SHP77 (cell line): Measurements from ENCODE around the gene TMEM164.

Experiments used
- DNase-seq, 2 experiments: peaks; one replicate each; lab custom pipeline; 2025; lab: John Stamatoyannopoulos, UW

TMEM164 gene

DNA sequence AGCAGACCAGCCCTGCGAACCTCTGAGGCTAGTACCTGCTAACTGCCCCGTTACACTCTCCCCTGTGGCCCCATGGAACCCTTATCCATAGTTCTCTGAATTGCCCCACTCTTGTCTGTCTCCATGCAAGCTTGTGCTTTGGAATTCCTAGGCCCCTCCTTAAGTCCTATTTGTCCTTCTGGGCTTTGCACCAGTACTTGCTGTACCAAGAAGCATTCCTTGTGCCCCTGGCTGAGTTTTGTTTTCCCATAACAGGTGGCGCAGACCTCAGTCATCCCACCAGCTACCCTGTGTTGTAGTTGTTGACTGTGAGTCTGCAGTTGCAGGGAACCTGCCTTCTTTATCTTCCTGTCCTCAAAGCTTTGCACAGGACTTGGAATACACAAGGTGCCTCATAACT lies 167.1 kb downstream of the TMEM164 start:
- DNase-seq = no peak

DNA sequence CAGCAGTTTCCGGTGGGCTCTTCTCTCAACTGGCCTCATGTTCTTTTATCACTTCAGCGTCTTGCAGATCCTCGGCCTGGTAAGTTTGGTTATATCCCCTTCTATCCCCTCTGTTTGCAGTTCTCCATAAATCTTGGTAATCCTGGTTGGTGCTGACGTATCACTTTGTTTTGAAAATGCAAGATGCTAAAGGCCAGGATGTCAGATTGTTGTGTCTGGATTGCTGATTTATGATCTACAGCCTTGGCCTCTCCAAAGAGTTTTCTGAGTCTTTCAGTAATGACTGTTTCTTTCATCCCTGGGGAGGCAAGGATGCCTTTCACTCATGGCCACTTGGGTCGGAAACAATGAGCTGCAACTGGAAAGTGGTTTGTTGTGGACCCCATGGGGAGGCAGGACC lies 168.5 kb downstream of the TMEM164 start:
- no peak for DNase-seq

DNA sequence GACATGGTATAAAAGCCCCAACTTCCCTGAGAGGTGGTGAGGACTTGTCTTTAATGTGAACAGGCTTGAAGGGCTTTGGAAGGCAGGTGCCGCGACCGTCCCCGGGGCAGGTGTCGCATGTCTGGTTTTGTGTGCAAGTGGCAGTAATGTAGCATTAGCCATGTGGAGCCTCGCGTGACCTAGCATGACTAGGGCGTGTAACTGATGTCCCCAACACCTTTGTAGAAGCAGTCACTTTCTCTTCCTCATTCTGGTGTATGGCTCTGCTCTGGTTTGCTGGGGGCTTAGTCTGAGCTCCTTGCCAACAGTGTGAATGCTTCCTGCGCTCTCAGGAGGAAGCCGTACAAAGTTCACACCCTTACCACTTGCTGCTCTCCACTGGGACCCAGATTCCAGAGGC lies 169.3 kb downstream of the TMEM164 start:
- DNase-seq = no peak

DNA sequence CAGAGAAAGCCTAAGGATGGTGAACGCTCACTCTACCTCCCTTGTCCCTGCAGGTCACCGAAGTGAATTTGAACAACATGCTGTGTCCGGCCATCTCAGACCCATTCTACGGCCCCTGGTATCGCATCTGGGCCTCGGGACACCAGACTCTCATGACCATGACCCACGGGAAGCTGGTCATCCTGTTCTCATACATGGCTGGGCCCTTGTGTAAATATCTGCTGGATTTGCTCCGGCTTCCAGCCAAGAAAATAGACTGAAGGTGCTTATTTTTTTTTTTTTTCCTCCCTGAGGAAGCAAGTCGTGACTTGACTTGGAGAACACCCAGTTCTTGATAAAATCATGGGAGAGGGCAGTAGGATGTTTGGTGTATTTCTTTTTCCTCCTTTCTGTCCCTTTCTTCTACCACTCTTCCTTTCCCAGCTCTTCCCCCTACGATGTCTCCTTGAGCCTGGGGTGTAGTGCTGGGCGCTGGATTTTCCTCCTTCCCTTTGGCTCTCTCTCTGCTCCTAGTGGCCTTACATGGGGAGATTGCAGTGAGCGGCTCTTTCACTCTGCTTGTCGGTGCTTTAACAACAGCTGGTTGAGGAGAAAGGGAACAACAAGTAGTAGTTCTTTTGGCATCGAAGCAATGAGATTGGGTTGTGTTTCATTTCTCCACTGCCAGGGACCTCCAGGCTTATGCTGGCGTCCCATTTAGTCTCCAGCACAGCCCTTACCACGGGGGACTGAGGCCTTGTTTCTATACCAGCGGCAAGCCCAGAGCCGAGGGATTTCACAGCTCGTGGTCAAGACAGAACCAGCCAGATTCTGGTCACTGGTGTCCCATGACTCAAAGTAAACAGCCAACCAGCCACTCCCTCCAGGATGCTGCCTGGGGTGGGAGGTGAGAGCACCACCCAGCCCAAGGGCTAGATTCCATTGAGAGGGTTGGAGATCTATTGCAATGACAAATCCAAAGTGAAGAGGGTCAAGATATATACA lies 170.6 kb downstream of the TMEM164 start:
- no peak for DNase-seq

DNA sequence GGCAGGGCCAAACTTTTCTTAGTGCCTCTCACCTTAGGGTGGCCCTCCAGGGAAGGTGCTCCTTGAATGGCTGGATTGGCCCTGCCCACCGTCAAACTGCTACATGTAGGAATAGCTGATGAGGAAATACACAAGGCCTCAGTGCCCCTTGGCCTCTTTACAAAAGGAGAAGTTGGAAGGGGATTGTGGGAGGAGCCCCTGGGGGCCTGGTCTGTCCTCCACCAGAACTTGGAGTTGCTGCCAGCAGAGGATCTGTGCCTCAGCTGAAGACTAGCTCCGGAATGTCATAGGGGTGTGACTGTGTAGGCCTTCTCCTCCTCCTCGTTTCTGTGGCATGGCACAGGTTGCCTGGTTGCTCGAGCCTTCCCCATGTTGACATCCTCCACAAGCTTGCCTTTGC lies 172.2 kb downstream of the TMEM164 start:
- DNase-seq = no peak

DNA sequence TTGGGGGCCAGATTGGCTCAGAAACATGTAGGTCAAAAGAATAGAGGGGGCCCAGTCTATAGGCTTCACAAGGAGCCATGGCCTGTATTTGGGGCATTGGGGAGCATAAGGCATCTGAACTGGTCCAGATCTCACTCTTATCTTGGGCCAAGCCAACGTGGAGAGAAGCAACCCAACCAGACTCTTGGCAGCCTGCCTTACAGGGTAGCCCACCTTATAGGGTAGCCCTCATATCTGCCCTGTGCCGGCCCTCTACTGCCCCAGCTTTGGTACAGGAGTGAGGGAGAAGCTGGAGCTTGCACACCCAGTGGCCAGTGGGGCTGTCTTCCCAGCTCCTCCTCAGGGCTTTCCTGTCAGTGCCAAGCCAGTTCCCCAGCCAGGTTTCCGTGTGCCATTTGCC lies 172.8 kb downstream of the TMEM164 start:
- DNase-seq = no peak

DNA sequence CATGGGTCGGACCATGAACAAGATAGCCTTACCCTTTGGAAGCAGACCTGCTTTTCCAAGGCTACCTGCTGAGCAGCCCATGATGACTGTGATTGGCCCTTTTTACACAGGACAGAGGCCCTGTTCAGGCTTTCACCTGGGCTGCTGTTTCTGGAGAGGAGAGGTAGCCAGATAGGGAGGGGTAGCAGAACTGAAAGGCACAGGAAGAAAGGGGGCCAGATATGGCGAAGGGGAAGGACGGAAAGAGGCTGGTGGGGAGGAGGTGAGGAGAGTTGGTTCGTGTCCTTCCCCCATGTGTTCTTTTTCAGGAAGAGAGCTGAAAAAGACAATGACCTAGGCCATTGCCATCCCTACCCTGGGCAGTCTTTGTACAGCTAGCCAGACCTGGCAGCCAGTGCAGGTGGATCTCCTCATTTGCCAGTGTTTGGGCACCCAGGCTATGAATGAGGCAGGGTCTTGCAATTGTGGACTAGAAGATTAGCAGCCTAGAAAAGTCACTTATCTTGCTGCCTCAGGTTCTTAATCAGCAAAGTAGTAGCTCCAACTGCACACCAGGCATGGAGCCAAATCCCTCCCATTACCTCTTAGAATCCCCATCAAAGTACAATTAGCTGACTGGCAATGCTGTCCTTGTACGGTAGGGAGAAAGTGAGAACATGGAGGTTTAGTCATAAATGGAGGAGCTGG lies 175.4 kb downstream of the TMEM164 start:
- no peak for DNase-seq

DNA sequence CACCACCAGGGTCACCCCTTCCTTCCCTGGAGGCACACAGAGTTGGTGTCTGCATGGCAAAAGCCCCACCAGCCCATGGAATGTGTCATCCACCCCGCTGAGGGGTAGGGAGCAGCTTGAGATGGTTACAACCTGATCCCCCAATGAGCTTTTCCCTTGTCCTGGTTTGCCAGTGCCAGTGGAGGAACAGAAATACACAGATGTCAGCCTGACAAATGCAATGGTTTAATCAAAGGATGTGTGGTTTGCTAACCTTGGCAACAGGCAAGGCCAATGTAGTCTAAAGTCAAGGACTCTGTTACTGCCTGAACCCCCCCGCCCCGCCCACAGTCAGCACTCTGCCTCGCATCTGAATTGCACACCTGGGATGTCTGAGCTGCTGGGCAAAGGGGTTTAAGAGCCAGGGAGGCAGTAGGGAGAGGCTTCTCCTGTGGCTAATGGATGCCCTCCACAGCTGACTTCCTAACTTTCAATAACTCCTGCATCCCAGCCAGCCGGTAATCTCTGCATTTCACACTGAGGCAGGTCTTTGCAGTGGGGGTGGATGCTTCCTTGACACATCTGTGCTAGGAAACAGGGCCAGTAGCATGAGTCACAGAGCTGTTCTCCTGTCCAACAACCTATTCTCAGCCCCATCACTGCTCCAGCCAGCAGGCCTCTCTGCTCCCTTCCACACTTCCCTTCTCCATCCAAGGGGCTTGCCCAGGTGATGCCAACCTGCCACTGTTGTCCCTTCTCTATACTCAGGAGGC lies 177.4 kb downstream of the TMEM164 start:
- DNase-seq = no peak

DNA sequence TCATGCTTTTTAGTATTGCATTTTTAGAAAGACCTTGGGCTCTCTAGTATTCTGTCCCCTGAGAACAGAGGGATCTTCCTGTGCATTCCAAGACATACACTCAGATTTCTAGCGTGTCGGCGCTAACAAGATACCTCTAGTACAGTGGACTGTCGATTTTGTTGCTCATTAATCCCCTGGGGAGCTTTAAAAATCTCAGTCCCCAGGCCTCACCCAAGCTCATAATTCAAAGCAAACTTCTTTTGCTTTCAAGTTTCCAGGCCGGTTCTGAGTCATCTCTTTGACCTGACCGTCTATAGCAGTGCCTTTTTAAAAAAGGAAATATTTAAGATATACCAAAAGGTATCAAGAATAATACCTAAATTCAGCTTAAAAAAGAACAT lies 178.0 kb downstream of the TMEM164 start:
- DNase-seq = no peak

DNA sequence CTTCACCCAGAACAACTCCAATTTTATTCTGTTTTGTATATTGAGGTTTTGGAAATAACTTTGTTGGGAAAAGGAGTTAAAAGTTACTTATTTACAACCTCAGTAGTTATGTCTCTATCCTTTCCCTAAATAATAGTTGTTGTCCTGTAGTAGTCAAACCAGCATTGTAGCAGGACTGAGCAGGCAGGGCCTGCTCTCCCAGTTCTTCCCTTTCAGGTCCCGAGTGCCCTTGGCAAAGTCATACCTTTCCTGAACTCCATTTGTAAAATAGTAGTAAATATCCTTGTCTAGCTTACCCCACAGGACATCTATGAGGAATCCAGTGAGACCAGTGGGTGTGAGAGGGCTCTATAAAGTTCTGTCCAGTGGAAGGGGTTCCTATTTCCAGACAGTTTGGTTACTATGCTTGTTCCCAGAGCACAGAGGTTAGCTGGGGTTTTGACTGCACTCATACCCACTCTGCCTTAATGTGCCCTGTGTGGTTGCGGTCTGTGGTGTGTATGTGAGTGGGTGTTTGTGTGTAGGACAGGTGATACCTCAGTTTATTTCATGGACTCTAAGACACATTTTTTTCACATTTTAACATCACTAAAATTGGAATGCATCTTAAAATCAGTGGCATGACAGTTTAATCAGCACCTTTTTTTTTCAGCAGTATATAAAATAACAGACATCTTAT lies 178.7 kb downstream of the TMEM164 start:
- no peak for DNase-seq

DNA sequence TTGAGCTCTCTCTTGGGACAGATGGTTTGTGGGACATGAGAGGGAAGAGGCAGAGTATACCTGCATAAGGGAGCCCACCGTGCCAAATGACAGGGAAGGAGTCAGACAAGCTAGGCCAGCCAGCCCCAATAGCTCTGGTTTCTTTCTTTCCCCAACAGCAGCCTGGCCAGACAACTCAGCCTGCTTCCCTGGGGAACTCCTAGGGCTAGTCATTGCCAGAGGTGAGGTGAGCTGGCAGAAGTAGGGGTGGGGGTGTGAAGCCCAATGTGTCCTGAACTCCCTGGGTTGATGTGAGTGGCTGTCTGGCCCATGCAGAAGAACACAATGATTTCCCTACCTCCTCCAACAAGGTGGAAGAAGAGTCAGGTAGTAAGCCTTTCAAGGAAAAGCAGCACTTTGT lies 179.4 kb downstream of the TMEM164 start:
- no peak for DNase-seq

DNA sequence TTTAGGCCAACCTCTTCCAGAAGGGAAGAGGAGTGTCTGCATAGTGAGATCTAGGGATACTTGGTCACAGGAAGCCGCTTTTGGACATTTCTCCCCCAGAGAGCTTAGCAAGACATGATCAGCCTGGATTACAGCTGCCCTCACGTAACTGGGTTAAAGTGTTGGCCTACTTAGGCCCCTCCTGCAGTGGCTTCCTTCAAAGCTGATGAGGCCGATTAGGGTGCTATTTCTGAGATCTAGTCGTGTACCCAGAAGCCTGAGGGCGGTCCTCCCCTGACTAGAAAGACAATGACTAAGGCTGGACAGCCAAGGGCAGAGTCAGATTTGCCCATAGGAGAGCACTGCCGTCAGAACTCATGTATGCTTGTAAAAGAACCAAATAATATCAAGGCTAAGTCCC lies 180.0 kb downstream of the TMEM164 start:
- no peak for DNase-seq

DNA sequence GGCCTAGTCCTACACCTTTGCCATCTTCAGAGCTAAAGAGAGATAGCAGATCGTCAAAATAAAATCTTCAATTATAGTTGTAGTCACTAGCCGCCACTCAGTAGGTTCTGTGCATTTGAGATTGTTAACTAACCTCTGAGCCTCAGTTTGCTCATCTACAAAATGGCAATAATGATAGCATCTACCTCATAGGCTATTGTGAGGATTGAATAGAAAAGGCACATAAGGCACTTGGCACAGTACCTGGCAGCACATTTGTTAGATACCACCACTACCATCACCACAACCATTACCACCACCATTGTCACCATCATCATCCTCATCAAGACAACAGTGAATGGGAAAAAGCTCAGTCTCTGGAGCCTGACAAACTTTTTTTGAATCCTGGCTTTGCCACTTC lies 180.4 kb downstream of the TMEM164 start:
- DNase-seq = no peak

DNA sequence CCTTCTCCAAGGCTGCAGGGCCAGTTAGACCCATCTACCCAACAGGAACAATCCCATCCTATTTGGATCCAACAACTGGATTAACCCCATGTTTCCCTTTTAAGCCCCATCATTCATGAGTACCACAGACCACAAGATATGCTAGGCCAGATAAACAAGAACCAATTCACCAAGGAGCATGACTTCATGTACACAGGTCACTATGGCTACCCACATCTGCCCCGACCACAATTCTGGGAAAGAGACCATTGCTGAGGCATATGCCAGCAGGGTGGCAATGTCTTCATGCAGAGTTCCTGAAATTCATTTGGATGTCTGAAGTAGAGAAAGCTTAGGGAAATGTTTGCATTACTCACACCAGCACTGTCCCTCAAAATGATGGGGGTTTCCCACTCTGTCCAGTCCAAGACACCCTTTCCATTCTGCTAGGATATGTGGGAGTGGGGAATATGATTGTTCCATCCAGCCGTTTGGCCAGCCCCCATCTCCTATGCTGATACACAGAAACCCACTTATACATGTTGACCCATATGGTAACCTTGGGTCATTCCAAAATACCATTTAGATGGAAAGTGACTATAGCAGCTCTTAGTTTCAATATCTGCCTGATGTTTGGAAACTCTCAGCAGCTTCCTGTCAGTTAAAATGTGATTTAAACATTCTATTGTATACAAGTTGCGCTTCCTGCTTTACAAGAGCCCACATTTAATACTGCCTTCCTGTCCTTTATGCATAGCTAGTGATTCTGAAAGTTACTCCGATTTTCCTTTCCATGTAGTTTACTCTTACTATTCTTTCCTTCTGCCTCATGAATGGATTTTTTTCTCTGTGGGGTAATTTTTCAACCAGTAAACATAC lies 186.0 kb downstream of the TMEM164 start:
- no peak for DNase-seq

DNA sequence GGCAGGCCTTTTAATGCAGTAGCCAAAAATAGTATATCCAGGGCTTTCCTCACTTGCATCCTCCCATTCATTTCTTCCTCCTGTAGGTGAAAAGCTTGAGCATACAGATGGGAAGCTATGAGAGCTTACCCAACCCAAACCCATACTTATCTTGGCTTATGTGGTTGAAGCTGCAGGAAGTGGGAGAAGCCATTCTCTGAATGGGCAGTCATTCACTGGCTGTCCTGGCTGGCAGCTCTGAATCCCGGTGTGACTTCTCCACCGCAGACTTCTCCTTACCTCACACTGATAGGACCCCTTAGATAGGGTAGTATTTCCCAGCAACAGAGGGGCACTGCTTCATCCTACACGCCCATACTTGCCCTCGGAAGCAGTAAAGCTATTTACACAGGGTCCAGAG lies 189.6 kb downstream of the TMEM164 start:
- no peak for DNase-seq

DNA sequence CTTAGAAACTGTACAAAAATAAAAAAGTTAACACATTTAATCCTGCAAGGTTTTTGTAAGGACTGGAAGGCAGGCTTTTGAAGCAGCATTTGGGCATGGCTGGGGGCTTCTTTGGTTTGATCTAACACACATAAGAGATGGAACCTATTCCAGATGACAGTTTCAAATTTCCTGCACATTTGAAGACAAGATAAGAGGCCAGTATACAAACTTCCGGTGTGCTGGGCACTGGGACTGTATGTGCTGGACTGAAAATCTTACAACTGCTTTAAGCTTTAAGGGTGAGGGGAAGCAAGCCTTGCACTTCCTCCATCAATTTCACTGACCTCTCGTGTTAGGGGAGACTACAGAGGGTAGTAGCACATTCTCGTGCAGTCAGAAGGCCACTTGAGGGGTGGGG lies 192.1 kb downstream of the TMEM164 start:
- no peak for DNase-seq

DNA sequence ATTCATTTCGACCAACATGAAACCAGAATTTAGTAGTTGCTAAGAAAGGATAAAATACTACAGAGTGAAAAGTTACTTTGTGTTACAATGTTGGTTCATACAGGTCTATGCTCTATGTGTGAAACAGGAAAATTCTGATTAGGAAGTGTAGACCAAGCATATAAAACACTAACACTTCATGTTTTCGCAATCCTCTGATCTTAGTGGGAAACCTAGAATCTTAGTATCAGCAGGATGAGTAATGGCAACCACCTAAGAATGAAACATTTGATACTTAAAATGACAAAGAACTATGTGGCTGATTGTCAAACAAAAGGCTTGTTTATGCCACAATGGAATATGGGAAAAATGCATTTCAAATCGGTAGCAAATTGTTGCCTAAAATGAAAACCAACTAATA lies 198.9 kb downstream of the TMEM164 start:
- DNase-seq = no peak

DNA sequence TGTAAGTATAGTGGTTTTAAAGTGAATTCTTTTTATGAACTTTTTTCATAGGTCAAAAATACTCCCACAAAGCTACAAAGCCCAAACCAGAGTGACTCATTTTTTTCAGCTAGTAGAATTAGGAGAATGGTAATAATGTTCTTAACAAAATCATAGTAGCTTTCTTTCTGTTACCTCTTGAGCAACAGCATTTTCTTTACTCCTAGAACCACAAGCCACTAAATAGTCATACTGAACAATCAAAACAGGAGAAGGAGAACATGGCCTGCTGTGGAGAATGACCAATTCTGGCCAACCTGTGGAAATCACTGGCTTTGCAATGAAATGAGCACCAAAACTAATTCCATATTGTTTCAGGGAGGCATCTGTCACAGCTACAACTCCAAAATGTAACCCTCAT lies 202.1 kb downstream of the TMEM164 start:
- DNase-seq = no peak

DNA sequence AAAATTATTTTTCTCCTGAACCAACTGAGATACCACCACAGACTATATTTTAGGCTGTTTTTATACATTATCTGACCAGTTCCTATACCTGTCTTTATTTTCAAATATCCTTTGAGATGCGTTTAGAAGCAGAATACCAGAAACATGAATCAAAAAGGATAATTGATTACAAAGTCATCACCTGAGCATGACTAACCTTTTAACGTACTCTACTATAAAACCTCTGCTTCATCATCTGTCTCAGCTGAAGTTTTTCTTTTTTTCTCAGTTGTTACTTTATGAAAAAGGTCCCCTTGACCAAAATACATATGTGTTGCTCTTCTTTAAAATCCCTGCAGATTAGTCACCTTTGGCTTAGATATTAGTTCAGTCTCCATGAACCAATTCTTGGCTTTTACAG lies 205.2 kb downstream of the TMEM164 start:
- DNase-seq = no peak

DNA sequence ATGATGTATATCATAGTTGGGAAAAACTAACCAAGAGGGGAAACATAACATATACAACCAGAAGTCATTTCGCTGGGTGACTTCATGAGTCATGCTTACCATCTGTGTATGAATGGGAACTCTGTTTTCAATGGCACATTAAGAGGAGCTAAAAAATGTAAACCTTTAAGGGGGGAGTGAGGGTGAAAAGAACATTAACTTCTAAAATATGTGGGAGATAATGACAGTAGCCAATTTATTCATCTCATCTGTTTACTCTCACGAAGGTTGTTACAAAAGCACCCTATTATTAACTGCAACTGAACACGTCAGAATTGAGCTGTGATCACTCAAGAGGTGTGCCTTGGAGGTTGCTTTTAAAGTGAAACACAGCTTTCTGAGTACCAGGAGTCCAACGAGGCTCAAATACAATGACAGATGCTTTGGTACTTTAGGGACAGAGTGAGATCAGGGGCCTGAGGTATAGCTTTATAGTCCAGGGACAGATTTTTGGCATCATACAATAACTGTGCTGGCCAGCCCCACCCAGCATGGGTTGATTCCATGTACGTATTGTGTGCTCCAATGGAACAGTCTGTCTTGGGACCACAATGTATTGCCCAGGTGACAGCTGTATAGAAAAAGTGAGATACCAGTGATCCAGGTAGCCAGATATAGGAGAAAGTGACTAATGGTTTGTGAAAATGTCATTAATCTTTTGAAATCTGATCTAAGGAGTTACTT lies 207.7 kb downstream of the TMEM164 start:
- DNase-seq = no peak

DNA sequence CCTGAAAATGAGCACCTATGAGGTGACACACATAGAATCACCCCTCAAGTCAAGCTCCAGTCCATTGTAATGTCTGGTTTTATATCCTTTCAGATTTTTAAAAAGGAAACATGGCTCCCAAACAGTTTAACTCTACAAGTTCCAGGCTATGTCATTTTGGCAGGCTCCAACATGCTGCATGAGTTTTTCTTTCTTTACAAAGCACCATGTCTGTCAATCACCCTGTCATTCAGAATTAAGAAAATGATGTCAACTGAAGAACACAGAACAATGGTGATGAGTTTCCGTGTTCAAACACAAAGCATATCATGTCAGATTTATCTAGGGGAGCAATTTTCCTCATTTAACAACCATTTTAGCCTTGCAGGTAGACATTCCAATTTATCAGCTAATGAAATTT lies 208.4 kb downstream of the TMEM164 start:
- no peak for DNase-seq
